B cell (primary cell): Measurements from ENCODE around the gene AMMECR1L. TPM values are rescaled to one million over a fixed set of nuclear protein-coding genes. Genes with fewer than 3 reads are reported as not detected.

Experiments used
- ATAC-seq: fragments of 200-7000 bp; cut with Tn5 transposase; one replicate; pipeline ENCODE4 v1.10.0; 2021; ENCODE audit warnings: low read depth, mild to moderate bottlenecking, moderate number of reproducible peaks, moderate library complexity
- CTCF ChIA-PET: fragments of 350-600 bp; sonication (Branson Sonifier 250); formaldehyde crosslinking; loops from one replicate; lab custom pipeline; 2021; ENCODE audit warnings: antibody characterized with exemption, inconsistent platforms; lab: Charles Lee
- POLR2A ChIA-PET: fragments of 350-600 bp; sonication (Branson Sonifier 250); formaldehyde crosslinking; loops from one replicate; lab custom pipeline; 2021; ENCODE audit warnings: antibody characterized with exemption; lab: Charles Lee
- DNase-seq: peaks from one replicate; pipeline ENCODE4 v3.0.0; 2013
- H2AFZ ChIP-seq: 2 replicates; pipeline ENCODE4 v1.6.1; 2012; ENCODE audit warnings: mild to moderate bottlenecking, low read depth, low read length; ENCODE audit not compliant: insufficient read depth, poor library complexity, severe bottlenecking
- H3K27ac ChIP-seq, 2 donors: 1 replicate in 1 of 2; 2 replicates in 1 of 2; pipeline ENCODE4 v1.5.1; 2012 to 2013; ENCODE audit warnings: low read length in 2 of 2, mild to moderate bottlenecking in 2 of 2, moderate library complexity in 1 of 2
- H3K27me3 ChIP-seq, 4 experiments: fragments of 200-600 bp in 1 of 4; sonication (generic) in 1 of 4; replicated peaks in 1 of 4; 1 replicate in 2 of 4; 2 replicates in 2 of 4; pipeline versions ENCODE4 v1.6.1 to v1.7.0; 2013 to 2016; ENCODE audit warnings: low read length in 3 of 4, mild to moderate bottlenecking in 2 of 4, mixed read lengths in 1 of 4, moderate library complexity in 1 of 4; ENCODE audit not compliant: insufficient read depth in 4 of 4, control insufficient read depth in 3 of 4; ENCODE audit errors: control extremely low read depth in 1 of 4
- H3K36me3 ChIP-seq, 2 experiments: replicated peaks in 1 of 2; 1 replicate in 1 of 2; 2 replicates in 1 of 2; pipeline versions ENCODE4 v1.6.1 to v1.7.1; 2013; ENCODE audit warnings: low read length in 1 of 2; ENCODE audit not compliant: insufficient read depth in 2 of 2, control insufficient read depth in 1 of 2; ENCODE audit errors: control extremely low read depth in 1 of 2, extremely low read depth in 1 of 2
- H3K4me1 ChIP-seq, 2 donors: fragments of 200-600 bp in 1 of 2; sonication (generic) in 1 of 2; 1 replicate in 1 of 2; 2 replicates in 1 of 2; pipeline versions ENCODE4 v1.5.1 to v1.6.1; 2013 to 2017; ENCODE audit warnings: low read length in 2 of 2; ENCODE audit not compliant: control insufficient read depth in 2 of 2, insufficient read depth in 2 of 2
- H3K4me2 ChIP-seq: replicated peaks from 2 replicates; pipeline ENCODE3; 2012; ENCODE audit warnings: mild to moderate bottlenecking, low read depth, low read length; ENCODE audit not compliant: poor library complexity, severe bottlenecking
- H3K4me3 ChIP-seq, 5 experiments: fragments of 200-600 bp in 1 of 5; sonication (generic) in 1 of 5; 1 replicate in 3 of 5; 2 replicates in 2 of 5; pipeline versions ENCODE4 v1.5.1 to v1.7.0; 2011 to 2016; ENCODE audit warnings: low read length in 4 of 5, mild to moderate bottlenecking in 4 of 5, low read depth in 2 of 5, control low read depth in 1 of 5, moderate library complexity in 1 of 5; ENCODE audit not compliant: insufficient read depth in 1 of 5; ENCODE audit errors: control extremely low read depth in 1 of 5, extremely low read depth in 1 of 5
- H3K79me2 ChIP-seq: fragments of 200-600 bp; sonication (generic); one replicate; pipeline ENCODE4 v1.6.0; 2016; ENCODE audit warnings: low read length; ENCODE audit not compliant: control insufficient read depth, insufficient read depth
- H3K9ac ChIP-seq: fragments of 200-600 bp; sonication (generic); 2 replicates; pipeline ENCODE4 v1.6.1; 2017; ENCODE audit warnings: mild to moderate bottlenecking, low read length, moderate library complexity
- H3K9me3 ChIP-seq, 3 donors: one replicate each; pipeline versions ENCODE4 v1.6.1 to v1.7.1; 2013; ENCODE audit warnings: low read length in 2 of 3; ENCODE audit not compliant: control insufficient read depth in 2 of 3, insufficient read depth in 1 of 3; ENCODE audit errors: control extremely low read depth in 1 of 3
- H4K20me1 ChIP-seq: 2 replicates; pipeline ENCODE4 v1.6.0; 2012; ENCODE audit warnings: mild to moderate bottlenecking, low read length; ENCODE audit not compliant: insufficient read depth, control insufficient read depth, poor library complexity, severe bottlenecking
- H3K27ac Mint-ChIP-seq: one replicate; pipeline ENCODE4 v1.8.0; 2021; ENCODE audit warnings: mixed read lengths
- H3K27me3 Mint-ChIP-seq: one replicate; pipeline ENCODE4 v1.8.0; 2021; ENCODE audit warnings: mixed read lengths
- H3K4me1 Mint-ChIP-seq: one replicate; pipeline ENCODE4 v1.8.0; 2021; ENCODE audit warnings: mixed read lengths
- H3K4me3 Mint-ChIP-seq: one replicate; pipeline ENCODE4 v1.8.0; 2021; ENCODE audit warnings: mixed read lengths
- H3K9me3 Mint-ChIP-seq: one replicate; pipeline ENCODE4 v1.8.0; 2022; ENCODE audit warnings: mixed read lengths; ENCODE audit not compliant: insufficient read depth
- CTCF ChIP-seq: fragments of 200-600 bp; IDR thresholded peaks from one replicate; pipeline ENCODE4 v1.8.0; 2022; ENCODE audit warnings: antibody characterized with exemption, mild to moderate bottlenecking
- EZH2 ChIP-seq: IDR thresholded peaks from 2 replicates; pipeline ENCODE4 v1.6.1; 2012; ENCODE audit warnings: borderline replicate concordance, low read depth, mild to moderate bottlenecking, moderate library complexity, low read length; ENCODE audit not compliant: insufficient read depth, poor library complexity, severe bottlenecking
- WGBS: methylation state at CpG from one replicate; pipeline ENCODE4 v1.1.5; 2013; ENCODE audit warnings: missing lambda C conversion rate; ENCODE audit not compliant: insufficient coverage; 5-methylcytosine and 5-hydroxymethylcytosine counted together
- intact Hi-C: fragments of 100-400 bp; cut with micrococcal nuclease; formaldehyde crosslinking; loops from one replicate; pipeline ENCODE4 v1.10.0; 2022
- polyA plus RNA-seq: library from polyadenylated mRNA; depleted of rRNA; stranded (reverse); fragments of >200 nt; gene quantifications from 2 replicates; pipeline ENCODE4 v1.2.3, GENCODE V29; 2012
- total RNA-seq, 2 donors: library from RNA; stranded (reverse); fragments of 120-200 nt in 1 of 2; gene quantifications; 1 replicate in 1 of 2; 2 replicates in 1 of 2; pipeline versions ENCODE4 v1.2.3 to v1.2.4, GENCODE V29; 2013 to 2022

Gene AMMECR1L
- total and polyA plus RNA-seq, 2 donors (not counting 1 experiment from before 2014, with no cell fraction given), result 8.3 to 15.2 TPM

DNA sequence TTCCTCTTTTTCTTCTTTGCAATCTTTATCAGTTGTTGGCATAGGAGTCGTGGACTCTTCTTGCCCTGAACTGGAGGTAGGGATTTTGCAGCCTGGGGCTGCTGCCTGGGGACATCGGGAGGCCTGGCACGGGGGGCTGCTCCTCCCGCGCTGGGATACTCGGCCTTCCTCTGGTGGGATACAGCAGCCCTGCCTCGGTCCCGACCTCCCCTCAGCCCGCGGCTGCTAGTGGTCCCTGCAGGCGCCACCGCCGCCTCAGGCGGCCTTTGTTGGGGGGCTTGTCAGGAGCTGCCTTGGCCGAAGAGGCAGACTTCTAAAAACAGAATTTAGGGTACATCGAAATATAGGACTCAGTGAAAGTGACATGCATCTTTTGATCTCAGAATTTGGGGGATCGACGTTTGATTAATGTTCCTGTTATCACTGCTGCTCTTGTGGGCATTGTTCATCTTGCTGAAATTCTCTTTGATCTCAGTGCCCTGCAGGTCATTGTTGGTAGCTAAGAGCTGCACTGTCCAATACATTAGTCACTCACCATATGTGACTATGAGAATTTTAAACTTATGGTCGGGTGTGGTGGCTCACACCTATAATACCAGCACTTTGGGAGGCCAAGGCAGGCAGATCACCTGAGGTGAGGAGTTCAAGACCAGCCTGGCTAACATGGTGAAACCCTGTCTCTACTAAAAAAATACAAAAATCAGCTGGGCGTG, 44.1 kb downstream of the AMMECR1L start:
- H3K27ac Mint-ChIP-seq, result no peak overlapping the region
- H3K4me3 Mint-ChIP-seq, result no peak overlapping the region
- ChIA-PET POLR2A (interaction anchor here (0.5 kb wide), 1 partner anchor 41 kb away, joined by 4 read pairs; no protein-coding TSS in a partner anchor), CTCF (no interaction called here)
- Histone ChIP-seq H3K4me3 (no peak overlapping the region), H3K79me2 (no peaks in the 10 kb centered on the region), H3K9ac (no peak overlapping the region), H3K27me3 (no peaks in the 10 kb centered on the region), H3K36me3 (peaks cover under 1 to 15% of the 10 kb centered on the region in 2 experiments), H4K20me1 (no peaks in the 10 kb centered on the region), H2AFZ (no peak overlapping the region), H3K4me1 (no peaks in the 10 kb centered on the region), H3K9me3 (no peaks in the 10 kb centered on the region), H3K27ac (no peak overlapping the region), H3K4me2 (no peak overlapping the region)
- no peaks in the 10 kb centered on the region for H3K4me1 Mint-ChIP-seq
- DNase-seq (no peak), ATAC-seq (no peak)
- intact Hi-C loops, result no loop called here
- H3K9me3 Mint-ChIP-seq, result no peaks in the 10 kb centered on the region
- WGBS, result 82% methylated on average over 19 of the region's 20 CpGs
- no peak for TF ChIP-seq EZH2
- TF ChIP-seq CTCF, result no peak
- no peaks in the 10 kb centered on the region for H3K27me3 Mint-ChIP-seq

GRCh38 chr2:127840893-127841292, 44.9 kb downstream of the AMMECR1L start:
- H3K9me3 ChIP-seq, result no peaks in the 10 kb centered on the region
- H3K4me2 ChIP-seq, result no peak overlapping the region
- Mint-ChIP-seq H3K9me3 (no peaks in the 10 kb centered on the region), H3K27me3 (no peaks in the 10 kb centered on the region), H3K27ac (no peak overlapping the region), H3K4me1 (no peaks in the 10 kb centered on the region), H3K4me3 (no peak overlapping the region)
- intact Hi-C loops, result no loop called here
- no peaks in the 10 kb centered on the region for H3K79me2 ChIP-seq
- ATAC-seq, result no peak
- POLR2A ChIA-PET, result no interaction called here
- no peak for TF ChIP-seq CTCF
- TF ChIP-seq EZH2, result no peak
- H3K27me3 ChIP-seq, result no peaks in the 10 kb centered on the region
- 89% methylated on average over 2 of the region's 4 CpGs for WGBS
- H3K36me3 ChIP-seq, result peaks cover 0 to 9% of the 10 kb centered on the region in 2 experiments
- CTCF ChIA-PET, result interaction anchor here (0.7 kb wide), 1 partner anchor 122 kb away, joined by 3 read pairs; no protein-coding TSS in a partner anchor
- H3K9ac ChIP-seq, result no peak overlapping the region
- no peak for DNase-seq
- no peaks in the 10 kb centered on the region for H3K4me1 ChIP-seq
- no peaks in the 10 kb centered on the region for H4K20me1 ChIP-seq
- no peak overlapping the region for H3K4me3 ChIP-seq
- no peak overlapping the region for H2AFZ ChIP-seq
- no peak overlapping the region for H3K27ac ChIP-seq
